GM12878 (cell line): ENCODE measurements around the gene ANKRD33B. TPM values are rescaled to one million over a fixed set of nuclear protein-coding genes. Genes with fewer than 3 reads are reported as not detected.

Source experiments
- ATF7 ChIP-seq: fragments of 450-650 bp; IDR thresholded peaks from 2 replicates; pipeline ENCODE4 v1.6.1; 2016; ENCODE audit warnings: low read depth, mild to moderate bottlenecking
- CUX1 ChIP-seq: IDR thresholded peaks from 2 replicates; pipeline ENCODE4 v1.6.1; 2012; ENCODE audit warnings: improper control_type of control experiment, low read depth, low read length; ENCODE audit not compliant: insufficient replicate concordance
- JUNB ChIP-seq: IDR thresholded peaks from 2 replicates; pipeline ENCODE4 v1.6.1; 2016; ENCODE audit warnings: antibody characterized with exemption, mild to moderate bottlenecking
- MTA2 ChIP-seq: fragments of 450-650 bp; IDR thresholded peaks from 2 replicates; pipeline ENCODE4 v1.6.1; 2016; ENCODE audit warnings: low read depth, mild to moderate bottlenecking, moderate library complexity
- NBN ChIP-seq: fragments of 450-650 bp; IDR thresholded peaks from 2 replicates; pipeline ENCODE4 v1.6.1; 2016
- PAX8 ChIP-seq: fragments of 450-650 bp; IDR thresholded peaks from 2 replicates; pipeline ENCODE4 v1.6.1; 2017; ENCODE audit warnings: mild to moderate bottlenecking, moderate library complexity
- RUNX3 ChIP-seq: IDR thresholded peaks from 2 replicates; pipeline ENCODE4 v1.6.1; 2012; ENCODE audit warnings: low read length, inconsistent platforms
- TCF3 ChIP-seq: IDR thresholded peaks from 2 replicates; pipeline ENCODE4 v1.6.1; 2012; ENCODE audit warnings: low read depth, mild to moderate bottlenecking, low read length, borderline replicate concordance; ENCODE audit not compliant: insufficient read depth
- ZBTB4 ChIP-seq: fragments of 450-650 bp; formaldehyde crosslinking; IDR thresholded peaks from 2 replicates; pipeline ENCODE4 v1.4.0; 2022; ENCODE audit warnings: mild to moderate bottlenecking, moderate library complexity
- polyA plus RNA-seq, 11 experiments: library from polyadenylated mRNA; depleted of rRNA in 4 of 11; unstranded in 6 of 11; stranded (reverse) in 5 of 11; fragments of >200 nt; fragmentation: Nextera tagmentation in 4 of 11; fragmentation: Illumina TruSeq in 1 of 11; extraction: Ambion mirVana in 4 of 11; extraction: Trizol in 1 of 11; gene quantifications; 1 replicate in 1 of 11; 2 replicates in 10 of 11; pipeline versions ENCODE4 v1.2.1 to v1.2.3, GENCODE V29; 2011 to 2016; ENCODE audit warnings: inconsistent platforms in 2 of 11, missing spikeins in 2 of 11, low read depth in 1 of 11
- total RNA-seq, 4 experiments: library from RNA; depleted of rRNA in 3 of 4; stranded (reverse); fragments of >200 nt in 3 of 4; fragmentation: Illumina TruSeq in 1 of 4; extraction: Trizol in 1 of 4; gene quantifications; 2 replicates each; pipeline versions ENCODE4 v1.2.1 to v1.2.3, GENCODE V29; 2013 to 2021

The ANKRD33B gene
- total and polyA plus RNA-seq, 10 of the 15 experiments (the other 5 are each of a cell fraction or from before 2014, with no cell fraction given) = 4.9 to 61.6 (median 15.6) TPM

- no peak for TF ChIP-seq ZBTB4 (CRISPR knock-in tag)
- TF ChIP-seq MTA2 = peak; percentile 33
- peak; percentile 38; the same call in 1 of the 2 replicates for TF ChIP-seq ATF7
- TF ChIP-seq PAX8 = no peak
- peak; percentile 41; the same call in 1 of the 2 replicates for TF ChIP-seq RUNX3
- peak; percentile 30; the same call in 1 of the 2 replicates for TF ChIP-seq NBN
- TF ChIP-seq TCF3 = no peak
- peak; percentile 49 for TF ChIP-seq CUX1
- TF ChIP-seq JUNB = peak; percentile 90
These were observed 16.0 kb downstream of the ANKRD33B start (continued) for GRCh38 chr5:10579536-10580521.
